ENCODE results near the gene MAP7D1.

The MAP7D1 gene

GRCh38 chr1:36161641-36162531 lies 5.9 kb downstream of the MAP7D1 start:
- TF ChIP-seq SIN3A (IDR thresholded peaks at IDR 0.05; ENCODE audit: borderline replicate concordance, insufficient read depth, low read length) (no peak), REST (IDR thresholded peaks at IDR 0.05; ENCODE audit: insufficient read depth in 1 of 2, low read depth in 2 of 2, low read length in 2 of 2) (no peak), FOXP2 (optimal IDR thresholded peaks at IDR 0.05; ENCODE audit: borderline replicate concordance, extremely low read depth, extremely low read length, insufficient read depth) (no peak), POLR2AphosphoS5 (IDR thresholded peaks at IDR 0.05; ENCODE audit: low read depth, low read length) (no peak), TAF1 (IDR thresholded peaks at IDR 0.05; ENCODE audit: borderline replicate concordance, insufficient read depth, low read length) (no peak)

- TF ChIP-seq SIN3A (IDR thresholded peaks at IDR 0.05; ENCODE audit: borderline replicate concordance, insufficient read depth, low read length) (no peak), REST (IDR thresholded peaks at IDR 0.05; ENCODE audit: insufficient read depth in 1 of 2, low read depth in 2 of 2, low read length in 2 of 2) (no peak), TAF1 (IDR thresholded peaks at IDR 0.05; ENCODE audit: borderline replicate concordance, insufficient read depth, low read length) (no peak), FOXP2 (optimal IDR thresholded peaks at IDR 0.05; ENCODE audit: borderline replicate concordance, extremely low read depth, extremely low read length, insufficient read depth) (no peak), POLR2AphosphoS5 (IDR thresholded peaks at IDR 0.05; ENCODE audit: low read depth, low read length) (no peak)
These were observed 6.8 kb downstream of the MAP7D1 start for GRCh38 chr1:36162680-36163239.

DNA sequence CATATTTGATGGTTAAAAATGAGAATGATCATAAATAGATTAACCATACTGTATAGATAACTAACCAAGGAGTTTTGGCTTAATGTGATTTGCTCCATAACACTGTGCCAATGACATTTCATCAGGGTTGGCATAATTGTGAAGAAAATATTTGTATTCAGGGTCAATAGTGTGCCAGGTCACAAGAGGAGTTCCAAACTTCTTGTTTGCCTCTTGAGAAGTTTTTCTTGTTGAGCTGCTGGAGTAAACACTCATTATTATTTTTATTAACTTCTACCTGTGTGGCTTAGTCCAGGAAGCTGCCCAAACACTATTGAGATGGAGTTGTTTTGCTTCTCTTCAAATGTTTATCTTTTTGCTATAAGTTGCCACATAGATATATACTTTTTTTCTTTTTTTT lies 7.5 kb downstream of the MAP7D1 start:
- TF ChIP-seq FOXP2 (optimal IDR thresholded peaks at IDR 0.05; ENCODE audit: borderline replicate concordance, extremely low read depth, extremely low read length, insufficient read depth) (no peak), TAF1 (IDR thresholded peaks at IDR 0.05; ENCODE audit: borderline replicate concordance, insufficient read depth, low read length) (no peak), POLR2AphosphoS5 (IDR thresholded peaks at IDR 0.05; ENCODE audit: low read depth, low read length) (no peak), REST (IDR thresholded peaks at IDR 0.05; ENCODE audit: insufficient read depth in 1 of 2, low read depth in 2 of 2, low read length in 2 of 2) (no peak), SIN3A (IDR thresholded peaks at IDR 0.05; ENCODE audit: borderline replicate concordance, insufficient read depth, low read length) (no peak)

DNA sequence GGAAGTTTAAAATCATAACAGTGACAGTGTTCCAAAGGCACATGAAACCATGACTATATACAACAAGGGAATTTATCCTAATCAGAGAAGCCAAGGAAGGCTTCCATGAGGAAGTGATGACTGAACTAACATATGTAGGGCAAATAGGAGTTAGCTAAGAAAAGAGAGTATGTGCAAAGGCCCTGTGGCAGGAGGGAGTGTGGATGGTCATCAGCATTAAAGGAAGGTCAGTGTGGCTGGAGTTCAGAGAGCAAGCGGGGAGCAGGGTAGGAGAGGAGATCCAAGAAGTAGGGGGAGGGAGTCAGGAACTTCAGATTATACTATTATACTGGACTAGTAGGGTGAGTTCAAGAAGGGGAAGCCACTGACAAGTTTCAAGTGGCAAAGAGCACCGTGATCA lies 8.4 kb downstream of the MAP7D1 start:
- TF ChIP-seq REST (IDR thresholded peaks at IDR 0.05; ENCODE audit: insufficient read depth in 1 of 2, low read depth in 2 of 2, low read length in 2 of 2) (no peak), TAF1 (IDR thresholded peaks at IDR 0.05; ENCODE audit: borderline replicate concordance, insufficient read depth, low read length) (no peak)

Measured in PFSK-1 (cell line).